Measurements from ENCODE around the gene FGA. TPM values are rescaled to one million over a fixed set of nuclear protein-coding genes. Genes with fewer than 3 reads are reported as not detected.

FGA gene
- not detected for total RNA-seq
- long read RNA-seq, result 0 reads

- ATAC-seq (peak; percentile 100), DNase-seq (peak; percentile 6 to 28)
- intact Hi-C loops (cut with DNase I, micrococcal nuclease), result no loop called here
These were observed at the start of gene FGA for GRCh38 chr4:154590329-154591006. Gene FGA, minus strand, starts transcription at chr4:154590742. Its CDS starts 55 bp downstream, at chr4:154590687.

- no peak for DNase-seq
- ATAC-seq, result no peak
- intact Hi-C loops (cut with DNase I, micrococcal nuclease), result no loop called here
These were observed 43.5 kb upstream of the FGA start for GRCh38 chr4:154634058-154634457.

DNA sequence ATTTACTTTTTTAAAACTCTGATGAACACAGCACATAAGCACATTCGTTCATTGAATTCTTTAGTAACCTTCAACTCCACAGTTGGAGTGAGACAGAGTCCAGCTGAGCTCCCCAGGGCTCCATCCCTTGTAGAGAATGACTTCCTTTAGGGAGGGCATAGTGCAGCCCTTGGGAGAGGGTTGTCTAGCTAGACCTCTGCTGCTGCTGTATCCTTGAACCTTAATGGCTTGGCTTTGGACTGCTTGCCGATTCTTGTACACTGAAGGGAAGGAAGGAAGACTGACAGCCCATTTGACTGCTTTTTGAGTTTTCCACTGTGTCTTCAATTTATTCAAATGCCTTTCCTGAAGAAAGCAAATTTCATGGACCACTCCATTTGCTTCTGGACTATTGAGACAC is 41.3 kb upstream of the FGA start:
- no peak for DNase-seq
- intact Hi-C loops (cut with DNase I, micrococcal nuclease), result no loop called here
- ATAC-seq, result no peak

DNA sequence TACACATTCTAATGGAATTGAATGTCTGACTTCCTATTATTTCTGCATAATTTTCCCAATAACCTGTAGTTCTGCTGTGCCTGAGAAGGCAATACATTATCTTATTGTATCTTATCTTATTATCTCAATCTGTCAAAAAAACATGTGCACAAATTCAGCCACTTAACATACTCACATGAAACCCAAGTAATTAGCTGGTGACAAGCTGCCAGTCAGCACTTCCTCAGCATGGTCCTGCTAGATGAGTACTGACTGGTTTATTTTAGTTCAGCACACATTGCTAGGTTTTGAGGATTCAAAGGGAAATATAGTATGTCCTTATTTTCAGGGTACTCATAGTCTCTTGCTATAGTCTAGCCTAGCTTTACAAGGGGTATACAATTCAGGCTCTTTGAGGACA is 39.8 kb upstream of the FGA start:
- no peak for DNase-seq
- intact Hi-C loops (cut with DNase I, micrococcal nuclease), result no loop called here
- ATAC-seq, result no peak

- ATAC-seq, result peak; percentile 77
- intact Hi-C loops (cut with DNase I, micrococcal nuclease), result loop anchor here in 1 of 2 donors (10.0 kb wide), 1 partner anchor 72 kb away; the partner anchor contains the start of gene PLRG1
- peak; percentile 34 to 44 for DNase-seq
These were observed 36.4 kb upstream of the FGA start for GRCh38 chr4:154626793-154627484.

DNA sequence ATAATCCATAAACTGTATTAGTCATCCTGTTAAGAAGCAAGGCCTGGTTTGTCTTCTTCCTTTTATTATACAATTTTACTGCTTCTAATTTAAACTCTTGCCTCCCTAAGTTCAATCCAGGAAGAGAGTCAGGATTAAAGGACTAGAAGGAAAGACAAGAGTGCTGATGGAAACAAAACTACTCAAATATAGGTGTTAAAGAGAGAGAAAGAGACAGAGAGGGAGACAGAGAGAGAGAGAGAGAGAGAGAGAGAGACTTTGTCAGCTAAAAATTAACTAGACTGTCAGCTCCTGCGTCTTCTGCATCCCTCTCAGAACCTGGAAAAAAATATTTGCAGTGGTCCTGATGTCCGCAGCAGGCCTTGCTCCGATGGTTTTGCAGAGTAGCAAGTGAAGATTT is 35.4 kb upstream of the FGA start:
- ATAC-seq, result no peak
- no peak for DNase-seq
- intact Hi-C loops (cut with DNase I, micrococcal nuclease), result loop anchor here in 1 of 2 donors (10.0 kb wide), 1 partner anchor 71 kb away; the partner anchor contains the start of gene PLRG1

DNA sequence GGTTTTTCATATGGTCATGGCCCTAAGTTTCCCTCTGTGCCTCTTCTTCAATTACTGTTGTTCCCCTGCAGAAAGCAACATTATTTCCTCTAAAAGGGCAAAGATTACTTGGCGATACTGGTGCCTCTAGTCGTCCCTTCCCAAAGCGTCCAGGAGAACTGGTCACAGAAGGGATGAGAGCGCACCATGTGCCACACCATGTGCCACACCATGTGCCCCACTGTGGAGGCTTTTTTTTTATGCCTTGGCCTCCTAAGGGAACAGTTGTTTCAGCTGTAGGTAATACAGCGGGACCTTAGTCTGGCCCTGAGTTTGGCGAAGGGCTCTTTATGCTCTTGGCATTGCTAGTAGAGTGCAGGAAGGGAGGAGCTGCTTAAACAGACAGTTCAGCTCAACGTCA is 33.5 kb upstream of the FGA start:
- ATAC-seq (no peak), DNase-seq (no peak)
- intact Hi-C loops (cut with DNase I, micrococcal nuclease), result loop anchor here in 1 of 2 donors (10.0 kb wide), 1 partner anchor 69 kb away; the partner anchor contains the start of gene PLRG1

DNA sequence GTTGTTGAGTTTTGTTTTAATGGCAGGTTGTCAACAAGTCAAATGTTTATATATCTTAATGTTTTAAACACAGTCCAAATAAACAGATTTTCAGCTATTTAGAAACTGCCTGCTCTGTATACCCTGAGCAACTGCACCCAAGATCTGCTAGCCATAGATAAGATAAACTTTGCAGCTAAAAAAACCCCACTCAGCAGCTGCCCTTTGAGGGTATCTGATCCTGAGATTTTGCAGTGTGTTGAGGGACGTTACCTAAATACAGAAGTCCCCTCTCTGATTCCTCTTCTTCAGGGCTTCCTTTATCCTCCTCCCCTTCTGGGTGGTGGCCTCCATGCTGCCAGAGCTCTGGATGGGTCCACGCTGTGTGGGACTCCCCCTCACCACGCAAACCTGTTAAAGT is 32.9 kb upstream of the FGA start:
- no peak for ATAC-seq
- intact Hi-C loops (cut with DNase I, micrococcal nuclease), result loop anchor here in 1 of 2 donors (10.0 kb wide), 1 partner anchor 69 kb away; the partner anchor contains the start of gene PLRG1
- DNase-seq, result no peak

DNA sequence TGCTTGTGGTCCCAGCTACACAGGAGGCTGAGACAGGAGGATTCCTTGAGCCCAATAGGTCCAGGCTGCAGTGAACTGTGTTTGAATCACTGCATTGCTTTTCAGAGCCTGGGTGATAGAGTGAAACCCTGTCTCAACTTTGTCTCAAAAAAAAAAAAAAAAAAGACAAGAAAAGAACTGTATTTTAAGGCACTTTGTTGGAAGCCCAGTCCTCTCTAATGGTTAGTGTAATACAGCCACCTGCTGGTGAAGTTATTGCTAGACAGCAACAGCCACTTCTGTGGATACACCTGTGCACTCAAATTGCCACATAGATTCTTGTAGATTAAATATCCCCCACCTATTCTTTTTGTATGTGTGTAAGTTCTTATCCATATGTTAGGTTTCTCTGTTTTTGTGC is 32.1 kb upstream of the FGA start:
- DNase-seq (no peak), ATAC-seq (peak; percentile 60)

DNA sequence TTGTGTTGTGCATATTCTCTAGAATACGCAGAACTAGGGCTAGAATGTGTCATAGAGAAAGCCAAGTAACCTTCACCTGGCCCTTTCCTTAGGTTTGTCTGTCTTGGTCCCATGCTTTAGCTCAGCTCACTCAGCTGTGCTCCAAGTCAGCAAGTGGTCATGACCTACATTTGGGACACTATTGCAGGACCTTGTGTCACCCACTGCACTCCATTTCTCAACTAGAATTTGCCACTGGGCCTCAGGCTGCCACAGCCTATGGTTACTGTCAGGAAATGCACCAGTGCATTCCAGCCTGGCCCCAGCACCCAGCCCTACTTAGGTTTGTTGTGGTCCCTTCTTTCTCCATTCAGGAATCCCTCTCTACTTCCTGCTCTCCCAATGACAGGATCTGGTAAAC is 29.6 kb upstream of the FGA start:
- ATAC-seq (no peak), DNase-seq (no peak)
- intact Hi-C loops (cut with DNase I, micrococcal nuclease), result loop anchor here in 1 of 2 donors (10.0 kb wide), 1 partner anchor 65 kb away; the partner anchor contains the start of gene PLRG1

More for the DNA sequence above, 32.1 kb upstream of the FGA start:
- intact Hi-C loops (cut with DNase I, micrococcal nuclease), result loop anchor here in 1 of 2 donors (10.0 kb wide), 1 partner anchor 68 kb away; the partner anchor contains the start of gene PLRG1

DNA sequence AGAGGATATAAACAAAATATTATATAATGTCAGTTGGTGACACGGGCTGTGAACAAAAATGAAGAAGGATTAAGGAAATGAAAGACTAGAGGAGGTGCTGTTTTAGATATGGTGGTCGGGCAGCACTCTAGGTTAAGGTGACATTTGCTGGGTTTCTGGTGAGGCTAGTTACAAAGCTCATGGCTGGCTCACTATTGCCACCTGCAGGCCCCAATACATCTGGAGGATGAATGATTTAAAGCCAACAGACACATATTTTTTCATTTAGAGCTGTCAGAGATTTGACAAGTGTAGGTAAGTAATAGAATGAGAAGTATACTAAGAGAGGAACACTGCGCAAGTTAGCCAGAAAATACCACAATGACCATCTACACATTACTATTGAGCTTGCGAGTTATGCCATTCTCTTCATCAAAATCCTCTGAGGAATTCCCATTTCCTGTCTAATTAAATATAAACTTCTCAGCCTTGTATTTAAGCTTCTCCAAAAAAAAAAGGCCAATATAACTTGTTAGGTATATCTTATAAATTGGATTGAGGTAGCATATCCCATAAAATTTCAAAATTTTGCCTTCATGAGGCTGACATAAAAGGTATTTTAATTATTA is 28.3 kb upstream of the FGA start:
- DNase-seq, result peak; percentile 34 to 85
- ATAC-seq, result peak; percentile 77
- intact Hi-C loops (cut with DNase I, micrococcal nuclease), result loop anchor here in 1 of 2 donors (5.0 kb wide), 1 partner anchor 67 kb away; the partner anchor contains the start of gene PLRG1

DNA sequence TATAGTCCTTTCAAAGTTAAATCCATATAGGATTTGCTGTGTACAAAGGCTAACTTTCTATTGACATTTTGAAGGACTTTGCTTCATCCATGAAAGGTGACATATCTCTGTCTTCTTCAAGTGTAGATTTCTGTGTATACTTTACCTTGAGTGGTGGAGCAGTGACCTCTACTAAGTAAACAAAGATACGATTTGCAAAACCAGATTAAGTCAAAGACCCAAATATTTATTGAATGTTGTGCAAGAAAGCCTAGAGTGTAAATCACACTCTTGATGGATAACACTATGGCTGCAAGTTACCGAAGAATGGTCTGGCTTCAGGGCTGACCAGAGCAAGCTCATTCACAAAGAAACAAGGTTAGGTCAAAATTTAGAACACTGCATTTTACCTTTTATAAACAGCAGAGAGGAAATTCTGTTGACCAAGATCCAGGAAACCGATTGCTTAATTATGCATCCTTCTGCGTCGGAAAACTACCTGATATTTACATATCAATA is 27.3 kb upstream of the FGA start:
- ATAC-seq (peak; percentile 94), DNase-seq (no peak)
- intact Hi-C loops (cut with DNase I, micrococcal nuclease), result loop anchor here in 1 of 2 donors (5.0 kb wide), 1 partner anchor 66 kb away; the partner anchor contains the start of gene PLRG1

DNA sequence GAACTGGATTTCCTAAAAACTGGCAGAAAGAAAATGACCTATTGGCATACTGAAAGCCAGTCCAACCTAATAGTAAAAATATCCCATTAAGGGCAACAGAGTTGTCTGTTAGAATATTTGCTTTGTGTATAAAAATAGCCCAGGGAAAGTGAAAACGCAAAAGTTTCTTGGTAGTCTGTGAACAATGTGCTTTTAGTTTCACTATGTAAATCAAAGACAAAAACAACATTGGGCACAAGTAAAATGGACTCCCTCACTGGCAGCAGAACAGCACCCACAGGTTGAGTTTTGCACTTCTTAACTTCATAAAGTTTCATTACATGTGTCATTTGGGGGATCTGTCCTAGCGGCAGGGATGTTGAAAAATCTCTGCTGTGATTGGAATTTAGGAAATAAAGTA is 26.2 kb upstream of the FGA start:
- DNase-seq (no peak), ATAC-seq (no peak)
- intact Hi-C loops (cut with DNase I, micrococcal nuclease), result loop anchor here in 1 of 2 donors (5.0 kb wide), 1 partner anchor 64 kb away; the partner anchor contains the start of gene PLRG1

DNA sequence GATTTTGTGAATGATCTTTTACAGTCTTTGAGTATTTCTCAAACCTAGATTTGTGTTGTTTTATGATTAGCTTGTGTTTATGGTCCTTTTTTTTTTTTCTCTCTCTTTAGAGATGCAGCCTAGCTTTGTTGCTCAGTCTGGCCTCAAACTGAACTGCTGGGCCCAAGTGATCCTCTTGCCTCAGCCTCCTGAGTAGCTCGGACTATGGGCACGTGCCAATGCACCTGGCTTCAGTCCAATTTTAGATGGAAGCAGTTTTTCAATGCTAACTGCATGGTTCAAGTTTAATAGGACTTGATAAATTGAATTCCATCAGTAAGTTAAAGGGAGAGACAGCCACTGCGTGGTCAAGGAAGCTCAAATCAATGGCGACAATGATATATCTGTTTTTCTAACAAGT is 25.7 kb upstream of the FGA start:
- DNase-seq (no peak), ATAC-seq (no peak)
- intact Hi-C loops (cut with DNase I, micrococcal nuclease), result loop anchor here in 1 of 2 donors (5.0 kb wide), 1 partner anchor 64 kb away; the partner anchor contains the start of gene PLRG1

DNA sequence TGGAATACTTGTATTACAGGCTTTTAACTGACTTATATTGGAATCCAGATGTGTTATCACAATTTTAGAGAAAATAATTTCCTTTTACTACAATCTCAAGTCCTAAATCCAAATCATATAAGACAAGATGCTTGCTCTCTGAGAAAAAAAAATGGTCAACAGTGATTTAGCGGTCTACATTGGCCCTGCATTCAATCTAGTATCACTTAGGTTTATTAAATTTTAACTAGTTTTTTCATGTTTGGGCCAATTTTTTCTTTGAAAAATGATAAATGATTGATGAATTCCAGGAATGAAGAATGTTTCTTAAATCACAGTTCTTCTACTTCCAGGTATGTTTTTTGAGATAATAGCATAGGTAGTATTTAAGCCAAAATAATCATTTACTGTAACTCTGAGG is 24.7 kb upstream of the FGA start:
- intact Hi-C loops (cut with DNase I, micrococcal nuclease), result loop anchor here in 1 of 2 donors (5.0 kb wide), 1 partner anchor 63 kb away; the partner anchor contains the start of gene PLRG1
- no peak for ATAC-seq
- no peak for DNase-seq

DNA sequence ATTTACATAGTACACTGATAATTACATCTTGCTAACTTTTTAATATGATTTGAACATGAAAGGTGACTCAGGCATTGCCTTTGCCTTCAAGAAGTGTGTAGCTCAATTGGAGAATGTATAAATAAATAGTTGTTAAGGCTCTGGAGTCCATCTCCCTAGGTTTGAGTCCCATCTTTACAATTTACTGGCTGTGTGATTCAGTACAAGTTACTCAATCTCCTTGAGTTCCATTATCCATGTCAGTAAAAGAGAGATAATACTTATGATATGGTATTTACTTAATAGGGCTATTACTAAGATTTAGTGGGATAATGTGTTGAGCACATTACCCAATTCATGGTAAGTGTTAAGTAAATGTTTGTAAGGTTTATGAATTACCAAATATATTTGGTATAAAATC is 23.8 kb upstream of the FGA start:
- DNase-seq, result no peak
- intact Hi-C loops (cut with DNase I, micrococcal nuclease), result no loop called here
- ATAC-seq, result no peak

- no peak for DNase-seq
- no peak for ATAC-seq
- intact Hi-C loops (cut with DNase I, micrococcal nuclease), result no loop called here
These were observed 22.2 kb upstream of the FGA start, which contains the start of gene FGG for GRCh38 chr4:154612472-154613414. Gene FGG, minus strand, starts transcription at chr4:154612656. Its CDS starts 47 bp downstream, at chr4:154612609.

DNA sequence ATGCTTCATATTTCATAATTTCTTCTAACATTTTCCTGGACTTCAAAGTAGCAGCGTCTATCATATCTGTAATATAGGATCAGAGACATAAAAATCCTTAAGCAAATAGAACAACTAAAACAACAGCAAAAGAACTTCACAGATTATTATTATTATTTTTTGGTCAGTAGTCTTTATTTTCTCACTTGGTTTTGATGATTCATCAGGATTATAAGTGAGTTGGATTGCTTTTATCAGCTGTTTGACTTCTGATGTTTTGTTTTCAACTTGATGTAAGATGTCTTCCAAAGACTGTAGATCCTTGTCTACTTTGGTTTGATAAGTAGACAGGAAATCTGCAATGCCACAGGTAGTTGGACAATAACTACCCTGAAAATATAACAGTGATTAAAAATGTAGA is 21.3 kb upstream of the FGA start:
- ATAC-seq (no peak), DNase-seq (no peak)
- intact Hi-C loops (cut with DNase I, micrococcal nuclease), result no loop called here

All from left colon (tissue), 2 donors.